ENCODE data around the gene ATP5ME. TPM values are rescaled to one million over a fixed set of nuclear protein-coding genes. Genes with fewer than 3 reads are reported as not detected.
"Not testable (repeated sequence)": the region's sequence is repeated elsewhere in the genome, so short reads cannot be mapped to it uniquely, and the experiment has no call there.

Gene ATP5ME
- total RNA-seq, 1 donor from 2014 or later, result 182 TPM

DNA sequence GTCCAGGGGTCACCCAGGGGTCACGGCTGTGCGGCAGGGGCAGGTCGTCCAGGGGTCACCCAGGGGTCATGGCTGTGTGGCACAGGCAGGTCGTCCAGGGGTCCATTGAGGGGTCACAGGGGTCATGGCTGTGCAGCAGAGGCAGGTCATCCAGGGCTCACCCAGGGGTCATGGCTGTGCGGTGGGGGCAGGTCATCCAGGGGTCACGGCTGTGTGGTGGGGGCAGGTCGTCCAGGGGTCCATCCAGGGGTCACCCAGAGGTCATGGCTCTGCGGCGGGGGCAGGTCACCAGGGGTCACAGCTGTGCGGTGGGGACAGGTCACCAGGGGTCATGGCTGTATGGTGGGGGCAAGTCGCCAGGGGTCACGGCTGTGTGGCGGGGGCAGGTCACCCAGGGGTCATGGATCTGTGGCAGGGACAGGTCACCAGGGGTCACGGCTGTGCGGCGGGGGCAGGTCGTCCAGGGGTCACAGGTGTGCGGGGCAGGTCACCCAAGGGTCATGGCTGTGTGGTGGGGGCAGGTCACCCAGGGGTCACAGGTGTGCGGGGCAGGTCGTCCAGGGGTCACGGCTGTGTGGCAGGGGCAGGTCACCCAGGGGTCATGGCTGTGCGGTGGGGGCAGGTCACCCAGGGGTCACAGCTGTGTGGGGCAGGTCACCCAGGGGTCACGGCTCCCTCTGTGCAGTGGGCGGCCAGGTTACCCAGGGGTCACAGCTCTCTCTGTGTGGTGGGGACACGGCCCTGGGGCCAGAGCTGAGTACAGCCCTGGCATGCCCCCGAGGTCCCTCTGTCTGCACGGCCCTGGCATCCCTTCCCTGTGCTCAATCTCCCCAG, 16.0 kb downstream of the ATP5ME start:
- intact Hi-C loops (cut with micrococcal nuclease), result no loop called here

DNA sequence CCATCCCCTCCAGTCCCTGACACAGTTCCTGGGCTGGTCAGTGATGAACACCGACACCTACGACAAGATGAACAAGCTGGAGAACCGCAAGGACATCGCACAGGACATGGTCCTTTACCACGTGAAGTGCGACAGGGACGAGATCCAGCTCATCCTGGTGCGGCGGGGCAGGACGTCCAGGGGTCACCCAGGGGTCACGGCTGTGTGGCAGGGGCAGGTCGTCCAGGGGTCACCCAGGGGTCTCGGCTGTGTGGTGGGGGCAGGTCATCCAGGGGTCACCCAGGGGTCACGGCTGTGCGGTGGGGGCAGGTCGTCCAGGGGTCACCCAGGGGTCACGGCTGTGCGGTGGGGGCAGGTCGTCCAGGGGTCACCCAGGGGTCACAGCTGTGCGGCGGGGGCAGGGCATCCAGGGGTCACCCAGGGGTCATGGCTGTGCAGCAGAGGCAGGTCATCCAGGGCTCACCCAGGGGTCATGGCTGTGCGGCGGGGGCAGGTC, 16.7 kb downstream of the ATP5ME start:
- intact Hi-C loops (cut with micrococcal nuclease), result no loop called here

DNA sequence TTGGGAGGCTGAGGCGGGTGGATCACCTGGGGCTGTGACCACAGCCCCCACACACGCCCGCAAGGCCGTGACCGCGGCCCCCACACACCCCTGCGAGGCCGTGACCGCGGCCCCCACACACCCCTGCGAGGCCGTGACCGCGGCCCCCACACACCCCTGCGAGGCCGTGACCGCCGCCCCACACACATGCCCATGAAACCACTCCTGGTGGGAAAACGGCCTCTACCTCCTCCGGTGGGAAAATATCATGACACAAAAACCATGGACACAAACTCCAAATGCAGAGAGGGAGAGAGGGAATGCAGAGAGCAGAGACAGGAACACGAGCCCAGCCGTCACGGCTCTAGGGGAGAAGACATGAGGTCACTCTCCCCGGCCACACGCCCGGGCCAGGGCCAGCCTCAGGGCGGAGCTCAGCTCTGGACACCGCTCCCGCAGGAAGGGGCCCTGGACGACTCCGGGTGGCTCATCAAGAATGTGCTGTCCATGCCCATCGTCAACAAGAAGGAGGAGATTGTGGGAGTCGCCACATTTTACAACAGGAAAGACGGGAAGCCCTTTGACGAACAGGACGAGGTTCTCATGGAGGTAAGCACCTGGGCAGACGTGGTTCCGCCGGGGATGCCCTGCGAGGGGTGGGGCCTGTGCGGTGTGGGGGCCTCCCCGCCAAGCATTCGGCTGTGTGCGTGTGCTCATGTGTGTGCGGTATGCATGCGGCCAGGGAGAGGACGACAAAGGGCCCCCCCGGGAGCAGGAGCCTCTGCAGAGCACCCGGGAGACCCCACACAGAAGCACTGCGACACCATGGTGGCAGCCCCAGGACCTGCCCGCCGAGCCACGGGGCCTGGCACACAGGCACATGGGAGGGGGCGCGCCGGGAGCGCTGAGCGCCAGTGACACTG, 17.4 kb downstream of the ATP5ME start:
- intact Hi-C loops (cut with micrococcal nuclease), result no loop called here

DNA sequence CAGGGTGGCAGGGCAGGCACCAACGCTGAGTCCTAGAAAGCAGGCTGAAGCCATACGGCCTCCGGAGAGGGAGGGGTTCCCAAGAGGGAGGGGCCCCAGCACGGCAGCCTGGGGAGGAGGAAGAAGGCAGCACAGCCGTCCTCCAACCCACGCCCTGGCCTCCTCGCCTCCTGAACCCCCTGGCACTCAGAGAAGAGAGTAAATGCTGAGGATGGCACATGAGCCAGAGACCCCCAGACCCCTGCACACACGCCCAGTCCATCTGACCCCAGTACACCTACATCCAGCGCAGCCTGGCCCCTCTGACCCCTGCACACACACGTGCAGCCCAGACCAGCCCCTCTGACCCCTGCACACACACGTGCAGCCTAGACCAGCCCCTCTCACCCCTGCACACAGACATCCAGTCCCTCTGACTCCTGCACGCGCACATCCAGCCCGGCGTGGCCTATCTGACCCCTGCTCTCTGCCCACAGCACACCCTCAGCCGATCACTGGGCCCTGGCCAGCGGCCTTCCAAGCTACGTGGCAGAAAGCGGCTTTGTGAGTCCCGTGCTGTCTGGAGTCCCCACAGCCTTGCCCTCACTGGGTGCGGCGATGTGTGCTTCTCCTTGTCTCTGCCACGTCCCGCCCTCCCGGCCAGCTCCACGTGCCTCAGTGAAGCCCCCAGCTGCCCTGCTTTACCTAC, 18.5 kb downstream of the ATP5ME start:
- intact Hi-C loops (cut with micrococcal nuclease), result no loop called here

DNA sequence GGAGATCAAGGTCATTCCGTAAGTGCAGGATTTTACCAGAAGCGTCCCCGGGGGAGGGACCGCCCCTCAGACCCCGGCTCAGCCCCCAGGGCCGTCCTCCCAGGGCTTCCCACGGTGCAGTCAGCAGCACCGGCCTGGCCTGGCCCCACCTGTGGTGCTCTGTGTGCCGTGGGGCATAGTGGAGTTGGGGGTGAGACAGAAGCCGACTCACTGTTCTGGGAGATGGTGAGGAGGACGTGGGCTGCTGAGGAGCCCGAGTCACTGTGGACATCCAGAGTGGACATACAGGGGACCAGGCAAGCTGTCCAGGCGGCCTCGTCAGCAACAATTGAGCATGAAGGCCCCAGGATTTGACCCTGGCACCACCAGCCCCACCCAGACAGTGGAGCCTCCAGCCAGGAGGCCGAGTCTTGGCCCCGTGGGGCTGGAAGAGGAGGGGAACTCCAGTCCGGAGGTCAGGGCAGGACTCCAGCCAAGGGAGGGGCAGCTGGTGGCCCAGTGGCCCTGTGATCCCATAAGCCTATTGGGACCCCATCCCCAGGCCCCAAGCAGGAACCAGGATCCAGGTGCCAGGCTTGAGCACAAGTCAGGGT, 19.1 kb downstream of the ATP5ME start:
- intact Hi-C loops (cut with micrococcal nuclease), result no loop called here

DNA sequence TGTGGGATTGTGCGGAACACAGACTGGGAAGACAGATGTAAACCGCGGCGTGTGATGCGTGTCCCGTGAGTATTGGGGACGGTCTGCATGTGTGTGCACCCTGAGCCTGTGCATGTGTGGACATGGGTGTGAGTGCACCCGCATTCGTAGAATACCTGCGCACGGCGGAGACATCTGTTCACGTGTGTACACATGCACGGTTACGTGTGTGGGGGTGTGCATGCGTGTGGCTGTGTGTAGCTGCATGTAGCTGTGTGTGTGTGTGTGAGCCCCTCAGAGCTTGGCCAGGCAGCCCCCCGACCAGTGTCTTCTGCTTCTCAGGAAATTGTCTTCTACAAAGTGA, 19.6 kb downstream of the ATP5ME start:
- intact Hi-C loops (cut with micrococcal nuclease), result no loop called here

DNA sequence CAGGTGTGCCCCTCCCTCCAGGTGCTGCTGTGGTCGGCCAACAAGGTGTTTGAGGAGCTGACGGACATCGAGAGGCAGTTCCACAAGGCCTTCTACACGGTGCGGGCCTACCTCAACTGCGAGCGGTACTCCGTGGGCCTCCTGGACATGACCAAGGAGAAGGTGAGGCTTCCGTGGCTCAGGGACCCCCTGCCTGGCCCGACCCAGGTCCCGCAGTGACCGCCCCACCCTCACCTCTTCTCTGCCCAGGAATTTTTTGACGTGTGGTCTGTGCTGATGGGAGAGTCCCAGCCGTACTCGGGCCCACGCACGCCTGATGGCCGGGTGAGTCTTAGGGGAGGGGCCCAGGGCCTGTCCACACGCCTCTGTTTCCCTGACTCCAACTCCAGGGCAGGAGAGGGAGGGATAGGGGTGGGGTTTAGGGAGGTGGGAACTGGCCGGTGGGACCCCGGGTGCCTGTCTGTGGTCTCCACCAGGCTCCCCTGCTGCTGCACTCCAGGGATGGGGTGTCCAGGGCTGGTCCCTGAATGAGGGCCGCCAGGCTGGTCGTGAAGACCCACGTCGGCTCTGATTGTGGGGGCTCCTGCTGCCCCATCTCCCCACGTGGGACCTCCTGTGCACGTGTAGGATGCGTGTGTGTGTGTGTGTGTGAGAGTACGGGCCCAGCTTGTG, 20.1 kb downstream of the ATP5ME start:
- intact Hi-C loops (cut with micrococcal nuclease), result no loop called here

DNA sequence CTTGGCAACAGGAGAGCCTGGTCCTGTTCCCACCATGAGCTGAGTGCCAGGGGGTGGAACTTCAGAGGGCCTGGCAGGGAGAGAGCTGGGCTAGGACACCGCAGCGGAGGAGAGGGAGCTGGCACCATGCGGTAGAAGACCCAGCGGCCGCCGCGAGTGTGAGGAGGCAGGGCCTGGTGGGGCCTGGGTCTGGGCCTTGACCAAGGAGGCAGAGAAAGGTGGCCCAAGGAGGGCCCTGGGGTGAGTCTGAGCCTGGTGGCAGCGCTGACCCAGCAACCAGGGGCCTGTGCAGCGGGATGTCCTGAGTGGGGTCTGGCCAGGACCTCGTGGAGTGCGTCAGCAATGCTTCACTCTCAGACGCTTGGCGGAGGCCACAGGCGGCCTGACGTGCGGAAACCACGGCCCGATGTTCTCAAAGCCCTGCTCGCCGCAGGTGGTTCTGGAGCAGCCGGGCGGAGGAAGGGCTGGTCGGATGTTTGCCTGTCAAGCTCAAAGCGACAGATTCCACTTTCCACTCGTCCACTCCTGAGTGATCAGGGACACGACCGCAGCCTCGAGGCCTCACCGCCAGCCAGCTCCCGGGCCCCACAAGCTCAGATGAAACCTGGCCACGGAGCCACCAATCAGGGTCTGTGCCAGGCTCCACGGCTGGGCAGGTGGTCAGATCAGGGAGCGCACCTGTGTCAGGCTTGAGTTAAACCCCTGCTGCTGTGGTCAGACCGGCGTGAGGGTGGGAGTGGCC, 20.8 kb downstream of the ATP5ME start:
- intact Hi-C loops (cut with micrococcal nuclease), result no loop called here

DNA sequence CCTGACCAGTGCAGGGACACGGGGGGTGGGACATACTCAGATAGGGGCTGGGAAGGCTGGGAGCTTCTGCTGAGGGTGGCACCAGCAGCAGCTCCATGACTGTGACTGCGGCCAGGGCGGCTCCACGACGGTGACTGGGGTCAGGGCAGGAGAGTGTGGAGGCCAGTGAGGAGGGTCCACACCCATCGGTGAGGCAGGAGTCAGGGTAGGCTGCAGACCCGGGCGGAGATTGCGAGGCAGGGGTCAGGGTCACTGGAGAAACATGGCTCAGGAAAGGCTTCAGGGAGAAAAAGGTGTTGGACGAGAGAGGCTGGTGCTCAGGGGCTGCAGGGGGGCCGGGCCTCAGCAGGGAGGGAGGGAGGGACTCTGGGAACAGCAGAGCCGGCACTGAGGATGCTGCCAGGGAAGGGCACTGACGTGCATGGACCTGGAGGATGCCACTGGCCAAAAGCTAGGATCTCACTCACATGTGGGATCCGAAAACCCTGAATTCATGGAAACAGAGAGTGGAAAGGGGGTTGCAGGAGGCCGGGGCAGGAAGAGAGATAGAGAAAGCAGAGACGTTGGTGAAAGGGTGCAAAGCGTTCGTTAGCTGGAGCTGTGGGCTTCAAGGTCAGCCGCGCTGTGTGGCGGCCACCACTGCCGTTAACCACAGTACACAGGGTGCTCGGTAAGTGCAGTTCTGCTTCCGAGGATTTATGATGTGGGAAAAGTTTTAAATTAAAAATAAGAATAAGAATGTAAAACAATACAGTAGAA, 22.0 kb downstream of the ATP5ME start:
- intact Hi-C loops (cut with micrococcal nuclease), result no loop called here

DNA sequence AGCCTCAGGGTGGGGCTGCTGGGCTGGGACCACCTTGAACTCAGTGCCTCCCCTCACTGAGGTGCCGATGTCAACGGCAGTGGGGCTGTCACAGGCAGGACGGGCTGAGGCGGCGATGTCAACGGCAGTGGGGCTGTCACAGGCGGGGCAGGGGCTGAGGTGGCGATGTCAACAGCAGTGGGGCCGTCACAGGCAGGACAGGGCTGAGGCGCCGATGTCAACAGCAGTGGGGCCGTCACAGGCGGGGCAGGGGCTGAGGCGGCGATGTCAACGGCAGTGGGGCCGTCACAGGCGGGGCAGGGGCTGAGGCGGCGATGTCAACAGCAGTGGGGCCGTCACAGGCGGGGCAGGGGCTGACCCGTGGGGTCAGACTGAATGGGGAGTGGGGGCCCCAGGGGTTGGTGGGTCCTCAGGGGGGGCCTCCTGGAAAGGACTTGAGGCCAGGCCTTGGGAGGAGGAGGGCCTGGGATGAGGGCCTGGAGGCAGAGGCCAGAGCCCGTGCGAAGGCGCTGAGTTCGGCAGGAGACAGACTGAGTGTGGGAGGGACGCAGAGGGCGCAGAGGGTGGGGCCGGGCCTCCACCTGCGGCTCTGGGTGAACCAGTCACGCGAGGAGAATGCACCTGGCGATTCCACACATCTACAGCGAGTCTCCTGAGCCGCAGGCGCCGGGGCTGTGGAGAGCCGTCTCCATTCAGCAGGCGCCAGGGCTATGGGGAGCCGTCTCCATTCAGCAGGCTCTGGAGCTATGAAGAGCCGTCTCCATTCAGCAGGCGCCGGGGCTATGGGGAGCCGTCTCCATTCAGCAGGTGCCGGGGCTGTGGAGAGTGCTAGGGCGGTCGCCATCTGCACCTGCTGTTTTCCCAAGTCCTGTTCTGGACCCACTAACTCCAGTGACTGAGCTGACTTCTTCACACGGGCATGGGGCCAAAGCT, 22.9 kb downstream of the ATP5ME start:
- intact Hi-C loops (cut with micrococcal nuclease), result no loop called here

DNA sequence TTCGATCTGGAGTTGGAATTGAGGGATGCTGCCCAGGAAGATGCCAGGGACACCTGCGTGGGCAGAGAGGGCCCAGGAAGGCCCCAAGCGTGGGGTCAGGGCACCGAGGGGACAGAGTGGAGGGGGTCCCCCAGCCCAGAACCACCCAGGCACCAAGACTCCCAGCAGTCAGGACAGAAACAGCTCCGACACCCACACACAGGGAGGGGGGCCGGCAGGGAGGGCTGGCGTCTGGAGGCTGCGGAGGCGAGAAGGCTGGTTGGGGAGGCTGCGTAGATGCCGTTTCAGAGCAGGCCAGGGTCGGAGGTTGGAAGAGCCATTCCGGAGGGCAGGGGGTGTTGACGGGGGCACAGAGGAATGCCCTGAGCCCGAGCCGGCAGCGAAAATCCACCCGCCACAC, 23.6 kb downstream of the ATP5ME start:
- intact Hi-C loops (cut with micrococcal nuclease), result no loop called here

DNA sequence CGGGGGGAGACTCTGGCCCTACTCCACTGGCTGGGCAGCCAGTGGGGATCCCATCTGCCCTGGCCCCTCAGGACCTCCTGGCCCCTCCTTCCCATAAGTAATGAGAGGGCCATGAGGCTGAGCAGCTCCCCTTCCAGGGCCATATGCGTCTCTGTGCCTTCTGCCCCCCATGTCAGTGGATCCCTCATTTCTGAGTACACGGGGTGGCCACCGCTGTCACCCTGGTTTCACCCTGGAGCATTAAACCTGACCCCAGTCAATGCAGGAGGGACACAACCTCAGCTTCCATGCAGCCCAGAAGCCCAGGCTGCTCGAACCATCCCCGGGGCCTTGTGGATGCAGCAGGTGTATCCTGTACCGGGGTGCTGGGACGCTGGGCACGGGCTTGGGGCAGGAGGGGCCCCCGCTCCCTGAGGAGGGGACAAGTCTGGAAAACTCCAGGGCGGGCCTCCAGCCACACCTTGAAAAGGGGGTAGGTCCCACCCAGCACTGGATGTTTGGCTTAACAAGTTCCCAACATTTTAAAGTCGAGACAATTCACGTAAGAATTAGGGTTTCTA, 24.2 kb downstream of the ATP5ME start:
- intact Hi-C loops (cut with micrococcal nuclease), result no loop called here

DNA sequence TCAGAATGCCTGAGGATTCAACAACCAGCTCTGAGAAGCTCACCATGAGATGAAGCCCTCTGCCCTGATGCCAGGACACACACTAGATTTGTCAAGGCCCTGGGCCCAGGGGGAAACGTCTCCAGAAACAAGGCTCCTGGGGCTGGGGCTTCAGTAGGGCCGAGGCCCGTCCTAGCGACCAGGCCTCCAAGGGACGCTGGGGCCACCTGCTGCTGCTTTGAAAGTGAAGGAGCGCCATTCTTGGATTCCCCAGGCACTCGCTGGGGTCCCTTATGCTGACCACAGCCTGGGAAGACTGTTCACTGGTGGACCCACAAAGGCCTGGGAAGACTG, 24.8 kb downstream of the ATP5ME start:
- intact Hi-C loops (cut with micrococcal nuclease), result no loop called here

DNA sequence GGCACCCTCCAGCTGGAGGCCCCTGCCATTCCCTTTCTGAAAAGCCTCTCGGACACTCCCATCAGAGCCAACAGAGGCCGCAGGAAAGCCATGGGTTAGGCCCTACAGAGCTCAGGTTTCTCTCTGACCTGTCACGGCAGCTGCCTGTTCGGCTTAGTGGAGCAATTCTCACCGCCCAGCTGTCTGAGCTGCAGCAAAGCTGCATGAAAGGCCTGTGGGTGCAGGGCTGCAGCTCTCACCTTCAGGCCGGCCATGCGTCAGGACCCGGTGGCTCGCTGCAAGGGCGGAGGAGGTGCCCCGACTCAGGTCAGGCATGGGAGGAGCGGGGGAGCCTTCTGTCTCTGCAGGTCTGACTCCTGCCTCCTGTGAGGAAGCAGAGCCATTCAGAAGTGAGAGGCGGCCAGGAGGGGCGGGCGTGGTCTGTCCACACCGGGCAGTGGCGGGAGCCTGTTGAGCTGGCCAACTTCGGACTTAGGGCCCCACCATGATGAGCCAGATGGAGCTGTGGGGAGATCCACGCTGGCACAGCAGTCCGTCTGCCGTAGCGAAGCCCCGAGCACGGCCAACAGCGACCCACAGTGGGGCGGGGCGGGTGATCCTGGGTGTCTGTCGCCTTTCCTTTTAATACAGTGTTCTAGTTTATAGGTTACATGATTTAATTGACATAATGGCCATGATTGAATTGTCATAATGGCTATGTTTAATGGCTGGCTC, 25.3 kb downstream of the ATP5ME start:
- intact Hi-C loops (cut with micrococcal nuclease), result no loop called here

DNA sequence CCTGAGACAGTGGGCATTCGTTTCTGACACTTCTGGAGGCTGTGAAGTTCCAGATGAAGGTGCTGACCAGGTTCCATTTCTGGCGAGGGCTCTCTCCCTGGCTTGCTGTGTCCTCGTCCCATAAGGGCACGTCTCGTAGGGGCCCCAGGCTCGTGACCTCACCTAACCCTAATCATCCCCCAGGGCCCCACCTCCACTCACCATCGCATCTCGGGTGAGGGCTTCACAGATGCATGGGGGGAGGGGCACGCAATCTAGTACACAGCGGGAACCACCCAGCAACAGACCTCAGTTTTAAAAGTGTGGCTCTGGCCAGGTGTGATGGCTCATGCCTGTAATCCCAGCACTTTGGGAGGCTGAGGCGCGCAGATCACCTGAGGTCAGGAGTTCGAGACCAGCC, 26.6 kb downstream of the ATP5ME start:
- intact Hi-C loops (cut with micrococcal nuclease), result no loop called here

DNA sequence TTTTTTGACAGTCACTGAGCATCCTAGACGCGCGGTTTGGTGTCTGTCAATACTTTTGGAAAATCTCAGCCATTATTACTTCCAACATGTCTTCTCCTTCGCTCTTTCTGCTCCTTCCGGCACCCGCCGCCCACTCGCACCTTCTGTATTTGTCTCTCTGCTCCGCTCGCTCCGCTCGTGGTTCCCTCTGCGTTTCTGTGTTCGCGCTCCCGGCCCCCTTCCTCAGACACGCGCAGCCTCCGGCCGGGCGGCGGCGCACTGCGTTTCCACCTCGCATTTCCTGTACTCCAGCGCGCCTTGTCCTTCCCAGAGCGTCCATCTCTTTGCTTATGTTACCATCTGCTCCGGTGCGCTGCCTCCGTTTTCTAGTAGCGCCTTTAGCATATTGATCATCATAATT, 27.6 kb downstream of the ATP5ME start:
- intact Hi-C loops (cut with micrococcal nuclease), result no loop called here

DNA sequence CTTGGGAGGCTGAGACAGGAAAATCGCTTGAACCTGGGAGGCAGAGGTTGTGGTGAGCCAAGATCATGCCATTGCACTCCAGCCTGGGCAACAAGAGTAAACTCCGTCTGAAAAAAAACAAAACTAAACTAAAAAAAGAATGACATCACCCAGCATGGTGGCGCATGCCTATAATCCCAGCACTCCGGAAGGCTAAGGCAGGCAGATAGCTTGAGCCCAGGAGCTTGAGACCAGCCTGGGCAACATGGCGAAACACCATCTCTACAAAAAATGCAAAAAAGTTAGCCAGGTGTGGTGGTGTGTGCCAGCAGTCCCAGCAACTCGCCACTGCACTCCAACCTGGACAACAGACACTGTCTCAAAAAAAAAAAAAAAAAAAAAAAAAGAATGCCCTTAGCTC, 31.7 kb downstream of the ATP5ME start:
- intact Hi-C loops (cut with micrococcal nuclease), result not testable (repeated sequence)

Measured in T-helper 1 cell treated with Interleukin-12 subunit alpha and Interleukin-12 subunit beta and Interleukin-4 antibody, amounts not matched to agents 30 ng/mL and 1 ng/mL, for 36 hours (primary cell).